GM19035 (cell line): Measurements from ENCODE around the gene RAX2.
"Not testable (repeated sequence)": the region's sequence is repeated elsewhere in the genome, so short reads cannot be mapped to it uniquely, and the experiment has no call there.

Experiments
- ATAC-seq: cut with Tn5 transposase; IDR thresholded peaks from one replicate; pipeline ENCODE4 v1.9.1; 2021; ENCODE audit not compliant: unreplicated experiment

The RAX2 gene

GRCh38 chr19:3771906-3772455 is at the start of gene RAX2:
RAX2 (minus strand) TSS chr19:3772228; CDS start chr19:3771742, 486 bp downstream.
- no peak for ATAC-seq

- no peak for ATAC-seq
Observed at GRCh38 chr19:3821156-3821555, 49.1 kb upstream of the RAX2 start.

- ATAC-seq, result no peak
Observed at GRCh38 chr19:3819989-3820388, 48.0 kb upstream of the RAX2 start.

DNA sequence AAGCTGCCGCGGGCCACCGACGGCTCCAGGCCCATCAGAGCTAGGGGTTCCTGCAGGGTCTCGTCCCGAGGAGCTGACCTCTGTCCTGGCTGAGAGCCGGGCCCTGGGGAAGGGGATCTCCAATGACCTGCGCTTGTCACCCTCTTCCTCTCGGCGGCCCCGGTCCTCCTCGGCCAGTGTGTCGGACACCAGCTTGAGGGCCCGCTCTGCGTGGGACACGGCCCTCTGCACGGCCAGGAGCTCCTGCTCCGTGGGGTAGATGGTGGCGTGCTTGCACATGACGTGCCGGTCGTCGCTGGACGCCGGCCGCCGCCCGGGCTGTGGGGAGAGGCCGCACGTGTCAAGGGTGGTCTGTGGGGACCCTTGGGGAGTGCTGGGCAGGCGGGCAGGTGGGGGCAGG is 46.9 kb upstream of the RAX2 start:
- no peak for ATAC-seq

- no peak for ATAC-seq
Observed at GRCh38 chr19:3818466-3818865, 46.4 kb upstream of the RAX2 start.

GRCh38 chr19:3817761-3818160 is 45.7 kb upstream of the RAX2 start:
- ATAC-seq, result no peak

GRCh38 chr19:3816566-3817218 is 44.7 kb upstream of the RAX2 start:
- ATAC-seq, result no peak

GRCh38 chr19:3816148-3816547 is 44.1 kb upstream of the RAX2 start:
- not testable (repeated sequence) for ATAC-seq

DNA sequence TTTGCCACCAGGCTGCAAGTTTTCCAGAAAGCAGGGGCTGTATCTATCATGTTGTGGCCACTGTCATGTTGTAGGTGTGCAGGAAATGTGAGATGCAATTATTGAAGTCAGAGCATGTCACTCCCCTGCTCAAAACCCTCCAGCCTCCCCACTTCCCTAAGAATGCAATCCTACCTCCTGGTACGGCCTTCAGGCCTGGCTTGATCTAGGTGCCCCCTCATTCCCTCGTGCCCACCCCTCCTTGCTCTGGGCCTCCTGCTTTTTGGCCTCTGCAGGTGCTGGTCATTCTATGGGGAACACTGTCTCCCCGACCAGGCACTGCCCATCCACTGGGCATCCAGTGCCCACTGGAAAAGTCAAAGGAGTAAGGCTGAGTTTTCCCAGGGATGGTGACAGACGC is 42.6 kb upstream of the RAX2 start:
- no peak for ATAC-seq

DNA sequence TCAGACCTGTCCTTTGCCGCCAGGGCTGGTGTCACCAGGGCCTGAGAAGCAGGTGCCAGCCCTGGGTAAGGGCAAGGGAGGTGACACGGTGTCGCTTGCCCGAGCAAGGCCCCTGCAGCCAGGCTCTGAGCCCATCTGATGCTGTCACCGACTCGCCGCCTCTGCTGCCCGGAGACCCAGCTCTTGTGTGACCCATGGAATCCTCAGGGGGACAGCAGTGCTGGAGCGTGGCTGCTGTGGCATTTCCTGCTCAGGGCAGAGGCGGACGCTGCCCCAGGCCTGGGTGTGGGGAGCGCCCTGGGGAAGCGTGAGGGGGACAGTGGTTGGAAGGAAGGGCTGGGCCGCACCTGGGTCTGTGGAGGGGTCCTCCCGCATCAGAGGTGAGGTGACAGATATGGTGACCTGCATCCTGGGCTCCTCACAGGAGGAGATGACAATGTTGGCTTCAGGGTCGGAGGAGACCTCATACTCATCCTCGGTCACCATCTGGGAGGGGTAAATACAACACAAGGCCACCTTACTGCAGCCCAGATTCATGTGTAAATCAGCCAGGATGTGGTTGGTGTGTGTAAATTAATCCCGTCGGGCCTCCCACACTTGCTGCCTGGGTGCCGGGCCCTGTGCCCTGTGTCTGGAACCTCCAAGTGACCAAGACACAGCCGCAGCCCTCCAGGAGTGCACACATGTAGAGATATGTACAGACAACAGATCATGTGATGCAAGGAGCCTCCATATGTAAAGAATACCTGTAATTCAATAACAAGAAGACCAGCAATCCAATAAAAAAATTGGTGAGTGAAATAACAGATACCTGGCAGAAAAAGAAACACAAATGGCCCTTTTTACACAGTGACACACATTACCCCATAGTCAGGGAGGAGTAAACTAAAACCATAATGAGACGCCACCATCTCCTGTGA is 41.7 kb upstream of the RAX2 start:
- ATAC-seq, result no peak

DNA sequence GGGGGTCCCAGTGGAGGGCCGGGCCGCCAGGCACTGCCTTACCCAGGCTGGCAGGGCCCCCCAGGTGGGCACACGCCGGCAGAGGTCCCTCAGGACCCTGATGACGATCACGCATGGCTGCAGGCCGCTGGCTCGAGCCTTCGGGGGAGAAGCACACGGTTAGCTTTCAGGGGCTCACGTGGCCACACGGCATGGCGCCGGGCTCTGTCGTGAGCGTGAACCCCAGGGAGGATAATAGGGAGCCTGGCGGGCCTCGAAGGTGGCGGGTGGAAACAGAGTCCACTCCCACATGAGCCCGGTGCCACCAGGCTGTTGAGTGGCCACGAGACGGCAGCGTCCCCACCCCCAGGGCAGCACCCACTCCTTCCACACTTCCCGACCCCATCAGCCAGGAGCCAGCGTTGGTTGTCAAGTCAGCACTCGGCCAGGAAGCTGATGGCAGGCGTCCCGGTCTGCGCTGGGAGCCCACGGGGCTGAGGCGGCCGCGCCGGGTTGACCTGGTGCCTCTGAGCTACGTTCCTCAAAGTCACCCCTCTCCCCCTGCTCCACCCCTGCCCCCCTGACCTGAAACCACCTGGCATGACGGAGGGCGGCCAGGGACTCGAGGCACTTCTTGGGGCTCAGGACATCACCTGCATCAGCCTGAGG is 38.8 kb upstream of the RAX2 start:
- no peak for ATAC-seq

DNA sequence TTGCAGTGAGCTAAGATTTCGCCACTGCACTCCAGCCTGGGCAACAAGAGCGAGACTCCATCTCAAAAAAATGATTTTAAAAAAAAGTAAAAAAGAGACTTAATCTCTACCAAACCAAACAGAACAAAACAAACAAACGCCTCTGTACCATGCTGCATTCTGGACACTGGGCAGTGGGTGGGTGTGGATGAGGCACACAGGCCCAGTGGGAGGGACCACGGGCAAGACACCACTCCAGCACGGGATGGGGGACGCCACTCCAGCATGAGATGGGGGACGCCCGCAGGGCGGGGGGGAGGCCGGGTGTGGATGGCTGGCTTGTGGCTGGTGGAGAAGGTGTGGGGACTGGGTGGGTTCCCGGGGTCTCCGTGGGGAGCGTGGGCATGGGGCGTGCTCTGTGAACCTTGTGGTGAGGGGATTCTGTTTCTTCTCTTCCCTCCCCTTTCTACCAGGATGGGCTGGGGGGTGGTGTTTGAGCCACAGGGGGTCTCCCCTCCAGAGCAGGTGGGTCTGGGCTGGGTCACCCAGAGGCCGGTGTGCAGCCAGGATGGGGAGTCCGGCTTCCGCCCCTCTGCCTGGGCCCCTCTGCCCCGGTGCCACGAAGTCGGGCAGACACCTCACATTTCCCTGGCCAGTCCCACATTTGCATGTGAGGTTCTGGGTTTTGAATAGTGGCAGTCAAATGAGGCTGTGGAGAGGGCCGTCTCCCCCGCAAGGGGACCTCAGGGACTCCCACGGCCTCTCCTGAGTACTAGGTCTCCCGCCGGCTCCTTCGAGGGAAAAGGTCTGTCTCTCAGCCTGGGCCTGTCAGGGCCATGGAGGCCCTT is 38.1 kb upstream of the RAX2 start:
- ATAC-seq, result no peak

DNA sequence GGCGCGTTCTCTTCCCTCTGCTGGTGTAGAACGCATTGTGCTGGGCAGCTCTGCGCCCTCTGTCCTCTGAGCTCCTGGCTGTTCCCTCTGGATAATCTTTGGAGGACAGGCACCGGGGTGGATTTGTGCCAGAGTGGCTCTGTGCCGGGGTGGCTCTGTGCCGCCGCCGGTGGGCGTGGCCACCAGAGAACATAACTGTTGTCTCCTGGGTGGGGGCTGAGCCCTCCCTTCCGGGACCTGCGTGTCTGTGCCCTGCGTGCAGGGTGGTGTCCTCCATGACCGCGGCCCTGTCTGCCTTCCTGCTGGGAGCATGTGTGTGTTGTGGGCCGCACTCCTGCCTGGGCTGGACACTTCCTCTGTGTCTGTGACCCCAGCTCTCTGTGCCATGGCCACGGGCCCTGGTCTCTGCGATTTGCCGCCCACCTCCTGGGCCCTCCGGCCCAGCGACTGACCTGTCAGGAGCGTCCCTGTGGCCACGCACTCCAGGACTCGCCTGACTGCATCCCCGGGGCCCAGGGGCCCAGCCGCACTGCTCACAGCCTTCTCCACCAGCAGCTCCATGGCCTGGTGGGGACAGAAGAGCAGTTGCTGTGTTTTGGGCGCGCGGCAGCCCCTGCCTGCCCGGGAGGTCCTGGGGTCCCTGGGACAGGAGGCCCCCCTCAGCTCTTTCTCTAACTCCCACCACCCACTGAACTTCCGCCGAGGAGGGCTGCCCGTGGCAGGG is 36.6 kb upstream of the RAX2 start:
- no peak for ATAC-seq

GRCh38 chr19:3807574-3808354 is 35.7 kb upstream of the RAX2 start:
- ATAC-seq, result no peak

GRCh38 chr19:3807131-3807480 is 35.1 kb upstream of the RAX2 start:
- no peak for ATAC-seq

DNA sequence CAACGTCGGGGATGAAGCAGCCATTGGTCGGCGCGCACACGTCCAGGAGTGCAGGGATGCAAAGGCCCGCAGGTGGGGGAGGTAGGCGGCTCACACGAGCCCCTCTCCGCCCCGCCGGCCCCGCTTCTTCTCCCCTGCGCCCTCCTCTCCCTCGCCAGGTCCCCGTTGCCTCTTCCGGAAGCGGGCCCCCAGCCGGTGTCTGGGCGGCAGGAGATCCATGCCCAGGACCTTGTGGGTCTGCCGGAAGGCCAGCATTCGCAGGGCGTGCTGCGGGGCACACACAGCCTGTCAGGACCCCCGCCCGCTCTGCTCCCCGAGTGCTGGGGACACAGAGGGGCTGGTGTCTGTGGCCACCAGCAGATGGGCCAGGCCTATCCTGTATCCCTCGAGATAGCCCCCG is 33.8 kb upstream of the RAX2 start:
- no peak for ATAC-seq

DNA sequence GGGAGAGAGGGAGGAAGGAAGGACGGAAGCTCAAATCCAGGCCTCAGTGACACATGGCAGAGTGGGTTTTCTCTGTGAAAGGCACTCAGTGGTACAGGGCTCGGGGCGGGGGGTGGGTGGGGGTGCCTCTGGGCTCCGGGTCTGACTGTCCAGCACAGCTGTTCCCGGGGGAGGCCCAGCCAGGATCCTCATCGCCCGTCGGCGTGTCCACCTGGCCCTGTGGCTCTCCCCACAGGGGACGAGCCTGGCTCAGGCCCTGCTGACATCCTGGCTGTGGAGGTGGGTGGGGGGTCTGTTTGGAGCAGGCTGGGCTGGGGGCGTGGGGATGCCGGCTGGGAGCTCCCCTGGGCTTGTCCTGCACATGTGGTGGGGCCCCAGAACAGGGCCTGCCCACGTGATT is 32.4 kb upstream of the RAX2 start:
- ATAC-seq, result no peak

GRCh38 chr19:3803986-3804385 is 32.0 kb upstream of the RAX2 start:
- ATAC-seq, result no peak

DNA sequence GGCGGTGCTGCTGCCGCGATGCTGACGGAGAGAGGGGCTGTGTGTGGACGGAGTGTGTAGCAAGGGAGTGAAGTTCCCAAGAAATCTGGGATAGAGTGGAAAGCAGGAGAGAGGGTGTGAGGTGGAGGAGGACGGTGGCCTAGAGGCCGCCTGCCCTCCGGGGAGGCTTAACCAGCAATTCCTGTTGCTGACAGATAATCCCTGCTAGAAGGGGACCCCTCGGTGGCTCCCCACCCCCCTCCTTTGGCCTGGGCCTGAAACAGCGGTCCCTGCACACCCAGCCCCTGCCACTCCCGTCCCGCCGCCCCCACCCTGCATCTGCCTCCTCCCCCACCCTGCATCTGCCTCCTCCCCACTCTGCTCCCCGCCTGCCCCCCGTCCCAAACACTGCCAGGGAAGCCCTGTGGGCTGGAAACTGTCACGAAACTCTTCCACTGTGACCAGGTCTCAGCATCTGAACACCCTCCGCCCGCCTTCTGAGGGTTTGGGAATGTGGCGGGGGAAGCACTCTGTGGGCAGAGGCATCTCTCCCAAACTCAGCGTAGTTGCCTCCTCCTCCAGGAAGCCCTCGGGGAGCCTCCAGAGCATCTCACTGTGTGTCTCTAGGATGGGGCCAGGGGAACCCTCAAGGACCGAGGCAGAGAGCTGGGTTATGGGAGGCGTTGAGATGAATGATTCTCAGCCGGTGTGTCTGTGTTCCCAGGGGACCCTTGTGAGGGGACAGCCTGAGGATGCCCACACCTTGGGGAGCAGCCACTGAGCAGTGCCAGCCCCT is 31.3 kb upstream of the RAX2 start:
- no peak for ATAC-seq
